ENCODE measurements around the gene MIDN. TPM values are rescaled to one million over a fixed set of nuclear protein-coding genes. Genes with fewer than 3 reads are reported as not detected.
A peak's percentile ranks its signal among the peaks of the same experiment; 100 is the strongest.

Gene MIDN
- total and polyA plus RNA-seq, 8 donors = 17.0 to 118 (median 33.2) TPM

DNA sequence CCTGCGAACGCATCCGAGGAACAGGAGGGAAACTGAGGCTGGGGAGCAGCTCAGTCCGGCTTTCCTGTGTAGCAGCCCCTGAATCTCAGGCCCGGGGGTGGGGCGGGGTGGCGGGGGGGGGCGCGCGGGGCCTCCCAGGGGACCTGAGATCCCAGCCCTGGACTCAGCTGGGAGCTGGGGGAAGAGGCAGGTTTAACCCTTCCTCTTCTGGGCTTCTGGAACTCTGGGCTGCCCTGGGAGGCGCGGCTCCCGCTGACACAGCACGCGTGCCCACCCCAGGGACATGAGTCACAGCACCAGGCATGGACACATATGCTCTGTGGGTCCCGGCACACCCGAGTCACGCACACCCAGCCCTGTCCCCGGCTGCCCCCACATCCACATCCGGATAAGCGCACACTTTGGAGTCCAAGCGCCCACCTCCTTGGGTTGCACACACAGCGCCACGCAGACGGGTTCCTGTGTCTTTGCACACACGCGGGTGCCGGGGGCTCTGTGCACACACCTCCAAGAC lies 17.3 kb downstream of the MIDN start:
- Histone ChIP-seq H3K9me3 (no peaks in the 10 kb centered on the region), H3K4me1 (peaks cover 71 to 85% (median 82%) of the 10 kb centered on the region in 4 donors), H3K27ac (peak overlapping the region; percentile 80 to 100 (median 100)), H3K36me3 (peaks cover 0 to 3% (median under 1%) of the 10 kb centered on the region in 4 donors), H3K4me3 (peak overlapping the region; percentile 44 to 61 (median 50)), H3K27me3 (no peaks in the 10 kb centered on the region)
- 2 to 31% (median 13%) methylated on average over 15 to 28 of the region's 28 CpGs for WGBS, 5 donors
- intact Hi-C loops (cut with DNase I; ENCODE audit: low total_unique reads) = loop anchor here (2.0 kb wide), 1 partner anchor 21 kb away; no protein-coding TSS in a partner anchor
- peak in 1 of 2 donors; percentile 78 for DNase-seq
- TF ChIP-seq EP300 (IDR thresholded peaks at IDR 0.05) (no peak), POLR2AphosphoS5 (IDR thresholded peaks at IDR 0.05) (peak in 2 of 3 donors; percentile 12 to 22)

GRCh38 chr19:1266129-1266915 lies 17.9 kb downstream of the MIDN start:
- H3K27me3 ChIP-seq = no peaks in the 10 kb centered on the region
- H3K4me3 ChIP-seq = peak overlapping the region; percentile 44 to 61 (median 50)
- no peak for TF ChIP-seq EP300 (IDR thresholded peaks at IDR 0.05)
- TF ChIP-seq POLR2AphosphoS5 (IDR thresholded peaks at IDR 0.05) = peak in 2 of 3 donors; percentile 28 to 68
- TF ChIP-seq POLR2A (IDR thresholded peaks at IDR 0.05) = no peak
- no peaks in the 10 kb centered on the region for H3K9me3 ChIP-seq
- intact Hi-C loops (cut with DNase I; ENCODE audit: low total_unique reads) = loop anchor here (2.0 kb wide), 1 partner anchor 22 kb away; no protein-coding TSS in a partner anchor
- peak overlapping the region; percentile 80 to 100 (median 100) for H3K27ac ChIP-seq
- peaks cover 6 to 9% (median 6%) of the 10 kb centered on the region in 4 donors for H3K36me3 ChIP-seq
- WGBS, 5 donors = 1 to 10% (median 3%) methylated on average over 25 to 84 of the region's 84 CpGs
- peak; percentile 89 to 93 for DNase-seq
- peaks cover 74 to 89% (median 84%) of the 10 kb centered on the region in 4 donors for H3K4me1 ChIP-seq

DNA sequence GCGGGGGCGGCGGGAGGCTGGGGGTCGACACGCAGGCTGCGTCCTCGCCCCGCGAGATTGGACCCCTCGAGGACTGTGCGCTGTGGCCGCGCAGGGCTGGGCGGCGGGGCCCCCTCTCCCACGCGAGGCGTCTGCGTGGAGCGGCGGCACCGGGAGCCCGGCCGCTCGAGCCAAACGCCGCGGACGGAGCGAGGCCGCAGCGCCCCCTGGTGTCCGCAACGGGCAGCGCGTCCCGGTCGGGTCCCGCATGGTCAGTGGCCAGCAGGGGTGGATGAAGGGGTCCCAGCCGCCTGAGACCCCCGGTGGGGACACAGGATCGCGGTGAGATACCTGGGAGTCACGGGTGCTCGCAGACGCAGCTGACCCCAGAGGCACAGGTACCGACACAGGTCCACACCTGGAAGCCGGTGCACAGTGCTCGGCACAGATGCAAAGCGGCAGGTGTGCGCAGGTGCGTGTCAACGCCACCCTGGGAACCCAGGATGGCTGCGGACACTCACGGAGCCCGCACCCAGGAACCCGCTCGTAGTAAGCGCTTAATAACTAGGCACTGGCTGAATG lies 18.6 kb downstream of the MIDN start:
- H3K27me3 ChIP-seq = no peaks in the 10 kb centered on the region
- peak; percentile 80 to 91 for DNase-seq
- intact Hi-C loops (cut with DNase I; ENCODE audit: low total_unique reads) = loop anchor here (2.0 kb wide), 1 partner anchor 22 kb away; no protein-coding TSS in a partner anchor
- TF ChIP-seq POLR2AphosphoS5 (IDR thresholded peaks at IDR 0.05) = peak; percentile 41 to 80 (median 43)
- TF ChIP-seq, protein P1, sequence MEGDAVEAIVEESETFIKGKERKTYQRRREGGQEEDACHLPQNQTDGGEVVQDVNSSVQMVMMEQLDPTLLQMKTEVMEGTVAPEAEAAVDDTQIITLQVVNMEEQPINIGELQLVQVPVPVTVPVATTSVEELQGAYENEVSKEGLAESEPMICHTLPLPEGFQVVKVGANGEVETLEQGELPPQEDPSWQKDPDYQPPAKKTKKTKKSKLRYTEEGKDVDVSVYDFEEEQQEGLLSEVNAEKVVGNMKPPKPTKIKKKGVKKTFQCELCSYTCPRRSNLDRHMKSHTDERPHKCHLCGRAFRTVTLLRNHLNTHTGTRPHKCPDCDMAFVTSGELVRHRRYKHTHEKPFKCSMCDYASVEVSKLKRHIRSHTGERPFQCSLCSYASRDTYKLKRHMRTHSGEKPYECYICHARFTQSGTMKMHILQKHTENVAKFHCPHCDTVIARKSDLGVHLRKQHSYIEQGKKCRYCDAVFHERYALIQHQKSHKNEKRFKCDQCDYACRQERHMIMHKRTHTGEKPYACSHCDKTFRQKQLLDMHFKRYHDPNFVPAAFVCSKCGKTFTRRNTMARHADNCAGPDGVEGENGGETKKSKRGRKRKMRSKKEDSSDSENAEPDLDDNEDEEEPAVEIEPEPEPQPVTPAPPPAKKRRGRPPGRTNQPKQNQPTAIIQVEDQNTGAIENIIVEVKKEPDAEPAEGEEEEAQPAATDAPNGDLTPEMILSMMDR (IDR thresholded peaks at IDR 0.05) = peak in 6 of 7 experiments; percentile 76 to 99 (median 95)
- TF ChIP-seq POLR2A (IDR thresholded peaks at IDR 0.05) = no peak
- peaks cover 74 to 89% (median 84%) of the 10 kb centered on the region in 4 donors for H3K4me1 ChIP-seq
- 0 to 2% (median 1%) methylated on average over 35 to 59 of the region's 59 CpGs for WGBS, 5 donors
- H3K27ac ChIP-seq = peak overlapping the region; percentile 80 to 100 (median 100)
- peaks cover 13 to 16% (median 13%) of the 10 kb centered on the region in 4 donors for H3K36me3 ChIP-seq
- H3K9me3 ChIP-seq = no peaks in the 10 kb centered on the region
- peak overlapping the region; percentile 44 to 61 (median 50) for H3K4me3 ChIP-seq

DNA sequence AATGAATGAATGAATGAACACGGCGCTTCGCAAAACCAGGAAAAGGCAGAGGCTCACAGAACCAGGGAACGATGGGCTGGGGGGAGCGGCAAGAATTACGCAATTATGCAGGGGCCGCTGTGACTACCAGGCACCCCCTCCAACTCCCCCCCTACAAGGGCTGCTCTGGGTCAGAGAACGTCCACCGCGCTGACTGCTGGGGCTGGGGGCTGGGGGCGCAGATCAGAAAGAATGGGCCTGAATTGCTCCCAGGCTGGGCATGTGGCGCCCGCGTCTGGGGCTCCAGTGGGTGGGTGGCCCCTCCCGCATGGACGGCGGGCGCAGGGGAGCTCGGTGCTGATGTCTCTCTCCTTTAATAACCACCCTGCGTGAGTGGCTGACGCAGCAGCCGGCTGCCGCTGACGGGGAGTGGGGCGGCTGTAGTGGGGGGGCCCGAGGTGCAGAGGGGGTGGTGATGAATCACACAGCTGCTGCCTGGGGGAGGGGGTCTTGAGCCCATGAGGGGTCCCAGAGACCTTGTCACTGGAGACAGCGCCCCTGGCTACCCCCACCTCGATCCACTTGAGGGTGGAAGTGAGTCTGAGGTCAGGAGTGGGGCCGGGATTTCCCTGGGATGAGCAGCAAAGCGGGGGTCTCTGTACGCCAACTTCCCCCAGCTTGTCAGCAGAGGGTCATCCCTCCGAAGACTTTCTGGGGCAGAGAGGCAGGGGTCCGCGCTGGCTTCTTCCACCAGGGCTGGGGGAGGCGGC lies 19.3 kb downstream of the MIDN start:
- Histone ChIP-seq H3K4me1 (peaks cover 74 to 89% (median 84%) of the 10 kb centered on the region in 4 donors), H3K36me3 (peaks cover 19 to 22% (median 20%) of the 10 kb centered on the region in 4 donors), H3K4me3 (peak overlapping the region in 2 of 4 donors; percentile 46 to 61), H3K27me3 (no peaks in the 10 kb centered on the region), H3K9me3 (no peaks in the 10 kb centered on the region), H3K27ac (peak overlapping the region in 4 of 5 donors; percentile 92 to 100 (median 98))
- intact Hi-C loops (cut with DNase I; ENCODE audit: low total_unique reads) = loop anchor here (2.0 kb wide), 1 partner anchor 23 kb away; no protein-coding TSS in a partner anchor
- peak in 1 of 2 donors; percentile 71 for DNase-seq
- 28 to 49% (median 37%) methylated on average over 16 to 35 of the region's 35 CpGs for WGBS, 5 donors
- TF ChIP-seq EP300 (IDR thresholded peaks at IDR 0.05) = no peak
- TF ChIP-seq POLR2AphosphoS5 (IDR thresholded peaks at IDR 0.05) = no peak
- no peak for TF ChIP-seq POLR2A (IDR thresholded peaks at IDR 0.05)

DNA sequence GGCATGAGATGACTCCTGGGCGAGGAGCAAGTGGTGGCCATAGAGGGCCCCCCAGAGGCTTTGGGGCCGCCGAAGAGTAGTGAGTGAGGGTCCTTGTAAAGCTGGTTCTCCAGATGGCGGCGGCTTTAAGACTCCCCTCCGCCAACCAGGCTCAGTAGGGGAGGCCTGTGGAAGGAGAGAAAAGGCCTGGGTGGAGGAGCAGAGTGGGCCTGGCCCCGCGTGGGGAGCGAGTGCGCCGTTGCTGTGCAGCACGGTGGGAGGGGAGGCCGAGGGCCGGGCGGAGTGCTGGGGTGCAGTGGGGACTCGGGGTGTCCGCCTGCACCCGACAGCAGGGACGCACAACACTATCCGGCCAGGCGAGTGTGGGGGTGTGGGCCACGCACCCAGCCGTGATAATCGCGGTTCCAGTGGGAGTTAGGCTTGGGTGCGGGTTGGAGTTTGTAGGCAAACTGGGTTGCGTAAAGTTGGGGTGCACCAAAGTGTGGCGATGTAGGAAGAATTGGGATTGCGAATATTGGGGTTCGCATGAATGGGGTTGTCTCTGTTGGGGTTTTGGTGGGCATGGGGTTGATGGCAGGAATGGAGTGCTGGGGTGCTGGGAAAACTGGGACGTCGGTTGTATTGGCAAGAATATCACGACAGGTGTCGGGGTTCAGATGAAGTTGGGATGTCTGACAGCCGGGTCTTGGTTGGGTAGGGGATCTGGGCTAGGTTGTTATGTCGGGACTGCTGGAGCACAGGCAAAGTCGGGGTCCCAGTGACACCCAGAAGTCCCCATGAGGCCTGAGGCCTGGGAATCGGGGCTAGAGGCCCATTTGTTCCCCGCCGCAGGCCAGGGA lies 20.1 kb downstream of the MIDN start:
- Histone ChIP-seq H3K4me1 (peaks cover 75 to 89% (median 84%) of the 10 kb centered on the region in 4 donors), H3K27me3 (no peaks in the 10 kb centered on the region), H3K36me3 (peaks cover 27 to 30% (median 28%) of the 10 kb centered on the region in 4 donors), H3K9me3 (no peaks in the 10 kb centered on the region), H3K4me3 (peak overlapping the region in 3 of 4 donors; percentile 62 to 88 (median 83)), H3K27ac (peak overlapping the region; percentile 92 to 100 (median 100))
- DNase-seq = peak in 1 of 2 donors; percentile 50
- intact Hi-C loops (cut with DNase I; ENCODE audit: low total_unique reads) = no loop called here
- WGBS, 5 donors = 52 to 57% (median 53%) methylated on average over 35 to 40 of the region's 40 CpGs
- TF ChIP-seq, protein P1 (IDR thresholded peaks at IDR 0.05) = no peak
- TF ChIP-seq POLR2A (IDR thresholded peaks at IDR 0.05) (no peak), EP300 (IDR thresholded peaks at IDR 0.05) (no peak), POLR2AphosphoS5 (IDR thresholded peaks at IDR 0.05) (no peak)
